H1 (cell line): Measurements from ENCODE around the gene ENPEP. TPM values are rescaled to one million over a fixed set of nuclear protein-coding genes. Genes with fewer than 3 reads are reported as not detected.

ENCODE experiments used
- CTCF ChIA-PET: fragments of 300-600 bp; sonication (Branson Sonifier 250); formaldehyde crosslinking; loops from one replicate; lab custom pipeline; 2021; ENCODE audit not compliant: partially characterized antibody; lab: Charles Lee
- POLR2A ChIA-PET: fragments of 300-600 bp; sonication (Branson Sonifier 250); formaldehyde crosslinking; loops from one replicate; lab custom pipeline; 2021; ENCODE audit warnings: inconsistent platforms; ENCODE audit not compliant: partially characterized antibody; lab: Charles Lee
- DNase-seq, 2 experiments: peaks; one replicate each; pipeline versions ENCODE4 v3.0.0 to v3.0.0-alpha.2; 2010 to 2022; ENCODE audit warnings: low spot score in 2 of 2, low read depth in 1 of 2, mixed read lengths in 1 of 2
- FAIRE-seq: peaks from 2 replicates; lab custom pipeline; 2011; peaks lifted over from hg19 to GRCh38; lab: Jason Lieb, UNC
- H2AFZ ChIP-seq: 2 replicates; pipeline ENCODE4 v1.8.1; 2012; ENCODE audit warnings: low read length, inconsistent platforms
- H2AK5ac ChIP-seq: 2 replicates; pipeline ENCODE4 v1.6.1; 2013; ENCODE audit warnings: low read depth, low read length
- H2BK120ac ChIP-seq: replicated peaks from 2 replicates; pipeline ENCODE3; 2013; ENCODE audit warnings: low read depth, low read length, inconsistent platforms
- H2BK12ac ChIP-seq: 2 replicates; pipeline ENCODE4 v1.6.1; 2013; ENCODE audit warnings: low read depth, low read length
- H2BK15ac ChIP-seq: 2 replicates; pipeline ENCODE4 v1.6.1; 2013; ENCODE audit warnings: low read length
- H2BK20ac ChIP-seq: 2 replicates; pipeline ENCODE4 v1.6.1; 2013; ENCODE audit warnings: low read length
- H2BK5ac ChIP-seq: 2 replicates; pipeline ENCODE4 v1.6.1; 2013; ENCODE audit warnings: low read depth, low read length
- H3K14ac ChIP-seq: 2 replicates; pipeline ENCODE4 v1.6.1; 2013; ENCODE audit warnings: inconsistent platforms; ENCODE audit not compliant: insufficient read length
- H3K18ac ChIP-seq: 2 replicates; pipeline ENCODE4 v1.6.1; 2013; ENCODE audit warnings: low read length; ENCODE audit errors: extremely low read depth
- H3K23ac ChIP-seq: 2 replicates; pipeline ENCODE4 v1.6.1; 2013; ENCODE audit warnings: inconsistent platforms; ENCODE audit not compliant: insufficient read length
- H3K23me2 ChIP-seq: 2 replicates; pipeline ENCODE4 v1.6.1; 2013; ENCODE audit warnings: low read depth, low read length
- H3K27ac ChIP-seq: 2 replicates; pipeline ENCODE4 v1.6.1; 2011; ENCODE audit warnings: low read depth, low read length, inconsistent platforms
- H3K27me3 ChIP-seq, 4 experiments: replicated peaks in 1 of 4; 1 replicate in 1 of 4; 2 replicates in 3 of 4; pipeline versions ENCODE4 v1.6.1 to v1.8.1; 2011 to 2013; ENCODE audit warnings: low read length in 3 of 4, mild to moderate bottlenecking in 3 of 4, inconsistent platforms in 2 of 4, mixed read lengths in 2 of 4, moderate library complexity in 1 of 4; ENCODE audit not compliant: control insufficient read depth in 3 of 4, insufficient read depth in 3 of 4; ENCODE audit errors: extremely low read depth in 1 of 4
- H3K36me3 ChIP-seq, 4 experiments: 2 replicates each; pipeline versions ENCODE4 v1.6.1 to v1.8.1; 2011 to 2013; ENCODE audit warnings: mild to moderate bottlenecking in 4 of 4, low read length in 3 of 4, moderate library complexity in 2 of 4, control low read depth in 1 of 4, inconsistent platforms in 1 of 4; ENCODE audit not compliant: insufficient read depth in 4 of 4, control insufficient read depth in 2 of 4
- H3K4ac ChIP-seq: replicated peaks from 2 replicates; pipeline ENCODE3; 2013; ENCODE audit warnings: low read length, low read depth, mixed read lengths, inconsistent platforms; ENCODE audit not compliant: insufficient read length
- H3K4me1 ChIP-seq, 4 experiments: replicated peaks in 1 of 4; 1 replicate in 1 of 4; 2 replicates in 3 of 4; pipeline versions ENCODE4 v1.6.1 to v1.8.1; 2011 to 2013; ENCODE audit warnings: low read length in 3 of 4, inconsistent platforms in 2 of 4, mixed read lengths in 1 of 4; ENCODE audit not compliant: insufficient read depth in 4 of 4, control insufficient read depth in 3 of 4
- H3K4me2 ChIP-seq, 2 experiments: 2 replicates each; pipeline versions ENCODE4 v1.6.1 to v1.8.1; 2011 to 2013; ENCODE audit warnings: low read depth in 2 of 2, low read length in 2 of 2, control low read depth in 1 of 2, inconsistent platforms in 1 of 2, mild to moderate bottlenecking in 1 of 2; ENCODE audit not compliant: insufficient read depth in 1 of 2
- H3K4me3 ChIP-seq, 4 experiments: fragments of 200-600, 300-600 bp in 1 of 4; sonication (generic), shearing (Covaris generic), sonication (Bioruptor Twin) in 1 of 4; 2 replicates each; pipeline versions ENCODE4 v1.5.1 to v1.8.1; 2011 to 2016; ENCODE audit warnings: low read length in 4 of 4, low read depth in 3 of 4, control low read depth in 2 of 4, inconsistent platforms in 2 of 4, mild to moderate bottlenecking in 2 of 4, mixed read lengths in 1 of 4, moderate library complexity in 1 of 4; ENCODE audit not compliant: insufficient read depth in 2 of 4; ENCODE audit errors: extremely low read depth in 1 of 4
- H3K56ac ChIP-seq: replicated peaks from 2 replicates; pipeline ENCODE3; 2013; ENCODE audit warnings: low read depth, mild to moderate bottlenecking, mixed read lengths, low read length, inconsistent platforms; ENCODE audit not compliant: insufficient read length
- H3K79me1 ChIP-seq: 2 replicates; pipeline ENCODE4 v1.6.1; 2013; ENCODE audit warnings: low read depth, low read length, control low read depth
- H3K79me2 ChIP-seq, 2 experiments: 2 replicates each; pipeline versions ENCODE4 v1.6.1 to v1.8.1; 2012 to 2013; ENCODE audit warnings: low read length in 2 of 2, mild to moderate bottlenecking in 2 of 2, inconsistent platforms in 1 of 2; ENCODE audit not compliant: insufficient read depth in 2 of 2, control insufficient read depth in 1 of 2
- H3K9ac ChIP-seq, 4 experiments: replicated peaks in 1 of 4; 1 replicate in 1 of 4; 2 replicates in 3 of 4; pipeline versions ENCODE4 v1.6.1 to v1.8.1; 2011 to 2013; ENCODE audit warnings: low read depth in 3 of 4, low read length in 3 of 4, control low read depth in 2 of 4, mild to moderate bottlenecking in 2 of 4, moderate library complexity in 2 of 4, inconsistent platforms in 1 of 4; ENCODE audit errors: extremely low read depth in 1 of 4
- H3K9me3 ChIP-seq, 2 experiments: 2 replicates each; pipeline versions ENCODE4 v1.6.1 to v1.8.1; 2012 to 2013; ENCODE audit warnings: mild to moderate bottlenecking in 2 of 2, moderate library complexity in 2 of 2, control low read depth in 1 of 2, inconsistent platforms in 1 of 2, low read depth in 1 of 2, low read length in 1 of 2, mixed read lengths in 1 of 2; ENCODE audit not compliant: insufficient read depth in 2 of 2
- H4K20me1 ChIP-seq, 2 experiments: replicated peaks in 1 of 2; 2 replicates each; pipeline versions ENCODE3 to v1.8.1; 2011 to 2013; ENCODE audit warnings: inconsistent platforms in 2 of 2, low read length in 2 of 2, mild to moderate bottlenecking in 1 of 2; ENCODE audit not compliant: insufficient read depth in 2 of 2, control insufficient read depth in 1 of 2
- H4K5ac ChIP-seq: 2 replicates; pipeline ENCODE4 v1.6.1; 2013; ENCODE audit warnings: low read length, low read depth, mixed read lengths, inconsistent platforms; ENCODE audit not compliant: insufficient read length
- H4K8ac ChIP-seq: 2 replicates; pipeline ENCODE4 v1.8.0; 2013; ENCODE audit warnings: mild to moderate bottlenecking, moderate library complexity, low read length, inconsistent platforms; ENCODE audit not compliant: insufficient read depth; ENCODE audit errors: extremely low read depth
- H4K91ac ChIP-seq: replicated peaks from 2 replicates; pipeline ENCODE3; 2013; ENCODE audit warnings: low read length, mixed read lengths, inconsistent platforms; ENCODE audit not compliant: insufficient read length
- CTCF ChIP-seq, 3 experiments: IDR thresholded peaks; 1 replicate in 2 of 3; 2 replicates in 1 of 3; pipeline versions ENCODE4 v1.5.1 to v1.6.1; 2011; ENCODE audit warnings: low read length in 3 of 3, mild to moderate bottlenecking in 3 of 3, inconsistent platforms in 2 of 3, low read depth in 1 of 3, moderate library complexity in 1 of 3; ENCODE audit not compliant: insufficient read depth in 1 of 3; ENCODE audit errors: control extremely low read depth in 1 of 3
- JUND ChIP-seq: IDR thresholded peaks from 2 replicates; pipeline ENCODE4 v1.6.1; 2011; ENCODE audit warnings: mild to moderate bottlenecking, improper control_type of control experiment, low read length
- MAX ChIP-seq: IDR thresholded peaks from 2 replicates; pipeline ENCODE4 v1.6.1; 2012; ENCODE audit warnings: inconsistent platforms
- POLR2AphosphoS5 ChIP-seq: IDR thresholded peaks from 2 replicates; pipeline ENCODE4 v1.6.1; 2011; ENCODE audit warnings: low read depth, low read length
- SAP30 ChIP-seq: fragments of 300-600 bp; sonication (generic); IDR thresholded peaks from 2 replicates; pipeline ENCODE4 v1.7.1; 2012; ENCODE audit warnings: low read length, moderate library complexity, mild to moderate bottlenecking, inconsistent platforms; ENCODE audit not compliant: insufficient read depth, insufficient replicate concordance
- WGBS, 2 experiments: shearing (Covaris generic) in 1 of 2; methylation state at CpG; one replicate each; pipeline versions ENCODE4 v1.1.6 to v1.1.7; 2013 to 2015; ENCODE audit warnings: low lambda C conversion rate in 2 of 2, mixed read lengths in 2 of 2, inconsistent platforms in 1 of 2, low coverage in 1 of 2, missing lambda C conversion rate in 1 of 2; ENCODE audit not compliant: insufficient replicate concordance in 2 of 2, insufficient coverage in 1 of 2, insufficient read length in 1 of 2; ENCODE audit errors: extremely low coverage in 1 of 2, missing lambda C conversion rate in 1 of 2; 5-methylcytosine and 5-hydroxymethylcytosine counted together
- polyA plus RNA-seq, 7 experiments: library from polyadenylated mRNA; depleted of rRNA in 3 of 7; stranded (reverse) in 5 of 7; unstranded in 2 of 7; fragments of >200 nt in 5 of 7; fragments of 200-250 nt in 2 of 7; gene quantifications; 1 replicate in 5 of 7; 2 replicates in 1 of 7; 4 replicates in 1 of 7; pipeline versions ENCODE4 v1.2.1 to v1.2.3, GENCODE V29; 2011 to 2013; ENCODE audit warnings: missing spikeins in 2 of 7, mixed read lengths in 2 of 7
- total RNA-seq: library from RNA; stranded (reverse); fragmentation: NEBNext Ultra II Directional; extraction: Animal tissue kit (Norgen Biotek cat#: 25700); gene quantifications from 2 replicates; pipeline ENCODE4 v1.2.1, GENCODE V29; 2021

The ENPEP gene
- total and polyA plus RNA-seq, 2 of the 8 experiments (the other 6 are each of a cell fraction or from before 2014, with no cell fraction given), result 0.09 to 0.61 TPM

DNA sequence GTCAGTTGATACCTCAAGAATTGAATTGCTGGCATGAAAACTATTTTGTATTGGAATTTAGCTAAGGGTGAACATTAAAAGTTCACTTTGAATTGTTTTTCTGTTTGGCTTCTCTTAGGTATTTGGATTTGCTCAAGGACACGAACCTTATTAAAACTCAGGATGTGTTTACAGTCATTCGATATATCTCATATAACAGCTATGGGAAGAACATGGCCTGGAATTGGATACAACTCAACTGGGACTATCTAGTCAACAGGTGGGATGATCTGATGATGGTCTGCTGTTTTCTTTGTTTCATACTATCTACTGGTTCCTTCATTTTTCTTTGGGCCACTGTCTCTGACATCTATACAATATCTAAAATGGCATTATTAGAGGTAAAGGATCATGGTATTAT, 77.2 kb downstream of the ENPEP start:
- no peak overlapping the region for H3K4me3 ChIP-seq
- H4K20me1 ChIP-seq, result no peaks in the 10 kb centered on the region
- no peak overlapping the region for H4K91ac ChIP-seq
- ChIA-PET POLR2A (no interaction called here), CTCF (no interaction called here)
- H3K18ac ChIP-seq, result no peak overlapping the region
- no peak overlapping the region for H3K4ac ChIP-seq
- H3K4me1 ChIP-seq, result 0 out of 7 replicates have a peak, but pooled peaks cover 0 to 1% (median 0%) of the 10 kb centered on the region in 4 experiments
- no peak overlapping the region for H4K8ac ChIP-seq
- no peak overlapping the region for H3K56ac ChIP-seq
- no peaks in the 10 kb centered on the region for H3K79me1 ChIP-seq
- H3K9ac ChIP-seq, result no peak overlapping the region
- H2BK15ac ChIP-seq, result no peak overlapping the region
- H3K23me2 ChIP-seq, result no peaks in the 10 kb centered on the region
- H3K27me3 ChIP-seq, result no peaks in the 10 kb centered on the region
- H2BK20ac ChIP-seq, result no peak overlapping the region
- no peak overlapping the region for H4K5ac ChIP-seq
- H3K27ac ChIP-seq, result no peak overlapping the region
- no peak overlapping the region for H3K23ac ChIP-seq
- H2AK5ac ChIP-seq, result no peak overlapping the region
- H2BK120ac ChIP-seq, result no peak overlapping the region
- DNase-seq (no peak), FAIRE-seq (no peak)
- no peak overlapping the region for H3K4me2 ChIP-seq
- no peaks in the 10 kb centered on the region for H3K9me3 ChIP-seq
- H3K79me2 ChIP-seq, result no peaks in the 10 kb centered on the region
- H2BK12ac ChIP-seq, result no peak overlapping the region
- no peaks in the 10 kb centered on the region for H3K36me3 ChIP-seq
- 91% methylated on average over 2 of the region's 2 CpGs; no CpG with 5 or more reads in 1 of the 2 experiments for WGBS, 2 experiments
- no peak overlapping the region for H2AFZ ChIP-seq
- H2BK5ac ChIP-seq, result no peak overlapping the region
- H3K14ac ChIP-seq, result no peak overlapping the region
- TF ChIP-seq POLR2AphosphoS5 (no peak), SAP30 (no peak), CTCF (IDR thresholded peaks at IDR 0.05; ENCODE audit: control extremely low read depth in 1 of 3, insufficient read depth in 1 of 3, low read depth in 1 of 3, low read length in 3 of 3) (no peak), MAX (no peak), JUND (no peak)
